Neural progenitor cell (in vitro differentiated cells): Measurements from ENCODE around the gene PARP8.

Source experiments
- EZH2phosphoT487 ChIP-seq: fragments of 200-600 bp; sonication (generic); IDR thresholded peaks from 2 replicates; pipeline ENCODE4 v1.6.1; 2017; ENCODE audit warnings: antibody characterized with exemption
- TF ChIP-seq, protein P1 (sequence below): fragments of 200-600 bp; sonication (generic); IDR thresholded peaks from 2 replicates; pipeline ENCODE4 v1.5.1; 2017; ENCODE audit warnings: antibody characterized with exemption, mild to moderate bottlenecking

DNA sequence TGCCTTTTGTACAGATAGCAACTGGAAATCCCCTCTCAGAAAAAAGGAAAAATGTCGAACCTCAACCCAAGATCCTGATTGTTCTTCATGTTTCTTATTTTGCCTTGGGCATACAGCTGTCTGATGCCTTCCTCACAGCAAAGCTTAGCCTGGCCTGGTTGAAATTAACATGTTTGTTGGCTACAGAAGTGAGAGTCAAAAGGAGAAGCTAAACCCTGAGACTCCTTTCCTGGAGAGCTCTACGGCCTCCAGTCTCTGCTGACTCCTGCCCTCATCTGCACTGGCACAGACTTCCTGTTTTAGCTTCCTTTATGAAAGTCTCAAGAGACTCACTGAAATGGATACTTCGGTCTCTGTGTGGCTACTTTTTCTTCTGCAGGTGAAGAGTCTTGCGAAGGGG lies 186.7 kb downstream of the PARP8 start:
- TF ChIP-seq, protein P1, sequence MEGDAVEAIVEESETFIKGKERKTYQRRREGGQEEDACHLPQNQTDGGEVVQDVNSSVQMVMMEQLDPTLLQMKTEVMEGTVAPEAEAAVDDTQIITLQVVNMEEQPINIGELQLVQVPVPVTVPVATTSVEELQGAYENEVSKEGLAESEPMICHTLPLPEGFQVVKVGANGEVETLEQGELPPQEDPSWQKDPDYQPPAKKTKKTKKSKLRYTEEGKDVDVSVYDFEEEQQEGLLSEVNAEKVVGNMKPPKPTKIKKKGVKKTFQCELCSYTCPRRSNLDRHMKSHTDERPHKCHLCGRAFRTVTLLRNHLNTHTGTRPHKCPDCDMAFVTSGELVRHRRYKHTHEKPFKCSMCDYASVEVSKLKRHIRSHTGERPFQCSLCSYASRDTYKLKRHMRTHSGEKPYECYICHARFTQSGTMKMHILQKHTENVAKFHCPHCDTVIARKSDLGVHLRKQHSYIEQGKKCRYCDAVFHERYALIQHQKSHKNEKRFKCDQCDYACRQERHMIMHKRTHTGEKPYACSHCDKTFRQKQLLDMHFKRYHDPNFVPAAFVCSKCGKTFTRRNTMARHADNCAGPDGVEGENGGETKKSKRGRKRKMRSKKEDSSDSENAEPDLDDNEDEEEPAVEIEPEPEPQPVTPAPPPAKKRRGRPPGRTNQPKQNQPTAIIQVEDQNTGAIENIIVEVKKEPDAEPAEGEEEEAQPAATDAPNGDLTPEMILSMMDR = no peak
- TF ChIP-seq EZH2phosphoT487 = no peak
